ENCODE results near the gene GLYATL1B.
"Not testable (repeated sequence)": the region's sequence is repeated elsewhere in the genome, so short reads cannot be mapped to it uniquely, and the experiment has no call there.

The GLYATL1B gene, protein sequence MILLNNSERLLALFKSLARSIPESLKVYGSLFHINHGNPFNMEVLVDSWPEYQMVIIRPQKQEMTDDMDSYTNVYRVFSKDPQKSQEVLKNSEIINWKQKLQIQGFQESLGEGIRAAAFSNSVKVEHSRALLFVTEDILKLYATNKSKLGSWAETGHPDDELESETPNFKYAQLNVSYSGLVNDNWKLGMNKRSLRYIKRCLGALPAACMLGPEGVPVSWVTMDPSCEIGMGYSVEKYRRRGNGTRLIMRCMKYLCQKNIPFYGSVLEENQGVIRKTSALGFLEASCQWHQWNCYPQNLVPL

DNA sequence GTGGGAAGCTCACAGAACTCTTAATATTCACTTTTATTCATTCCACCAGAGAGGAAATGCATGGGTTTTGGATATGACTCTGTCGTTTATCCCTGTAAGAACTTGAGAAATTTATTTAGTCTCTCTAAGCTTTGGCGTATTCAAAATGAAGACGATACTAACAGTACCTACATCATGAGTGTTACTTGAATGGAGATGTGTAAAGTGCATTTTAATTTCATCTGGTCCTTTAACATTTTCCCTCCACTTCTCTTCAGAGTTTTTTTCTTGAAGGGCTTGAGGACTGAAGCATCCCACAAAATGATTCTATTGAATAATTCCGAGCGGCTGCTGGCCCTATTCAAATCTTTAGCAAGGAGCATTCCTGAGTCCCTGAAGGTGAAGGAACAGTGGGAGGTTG lies at the start of gene GLYATL1B:
Gene GLYATL1B (plus strand): TSS at position 301 of the 400 bp plus-strand sequence. CDS start 0 bp downstream, at position 301.
- not testable (repeated sequence) for DNase-seq (ENCODE audit: low read depth); H3K4me3 ChIP-seq (ENCODE audit: low read length); H3K36me3 ChIP-seq (ENCODE audit: control insufficient read depth, insufficient read depth, low read length, severe bottlenecking); H3K4me1 ChIP-seq (ENCODE audit: control insufficient read depth, insufficient read depth, low read length); H3K9me3 ChIP-seq (ENCODE audit: control insufficient read depth, low read length); H3K27me3 ChIP-seq (replicated peaks; ENCODE audit: control insufficient read depth, insufficient read depth, low read length); H3K9ac ChIP-seq (ENCODE audit: low read length)

DNA sequence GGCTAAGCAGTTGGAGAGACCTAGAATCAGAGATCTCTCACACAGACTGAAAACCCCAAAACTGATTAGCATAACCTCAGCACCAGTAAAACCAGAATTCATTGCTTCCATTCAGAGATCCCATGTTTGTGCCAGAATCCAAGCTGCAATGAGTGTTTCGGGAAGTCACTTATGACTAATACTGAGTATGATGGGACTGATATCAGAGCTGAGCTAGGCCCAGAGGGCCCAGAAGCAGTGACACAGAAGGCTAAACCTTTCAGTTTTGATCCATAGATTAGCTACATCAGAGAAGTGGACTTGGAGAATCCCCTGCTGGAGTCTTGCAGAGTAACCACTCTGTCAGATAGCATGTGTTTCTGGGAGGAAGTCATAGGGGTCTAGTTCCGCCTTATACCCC lies 49.6 kb upstream of the GLYATL1B start:
- not testable (repeated sequence) for H3K36me3 ChIP-seq (ENCODE audit: control insufficient read depth, insufficient read depth, low read length, severe bottlenecking); H3K4me3 ChIP-seq (ENCODE audit: low read length); H3K9ac ChIP-seq (ENCODE audit: low read length); H3K27me3 ChIP-seq (replicated peaks; ENCODE audit: control insufficient read depth, insufficient read depth, low read length); H3K4me1 ChIP-seq (ENCODE audit: control insufficient read depth, insufficient read depth, low read length); H3K9me3 ChIP-seq (ENCODE audit: control insufficient read depth, low read length); DNase-seq (ENCODE audit: low read depth)

DNA sequence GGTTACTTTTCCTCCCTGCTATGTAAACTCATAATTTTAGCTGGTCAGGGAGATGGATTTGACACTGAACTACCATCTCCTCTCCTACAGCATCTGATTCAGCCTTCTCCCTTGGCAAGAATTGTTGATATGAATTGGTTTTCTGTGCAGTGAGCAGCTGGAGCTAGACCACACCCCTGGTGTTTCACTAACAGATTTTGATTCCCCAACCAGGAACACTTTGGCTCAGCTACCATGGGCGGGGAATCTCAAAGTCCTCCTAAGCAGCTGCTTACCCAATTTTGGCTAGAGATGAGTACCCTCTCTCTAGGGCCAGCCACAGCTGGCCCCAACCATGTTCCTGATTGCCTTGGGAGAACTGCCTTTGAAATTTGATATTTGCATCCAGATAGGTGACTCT lies 48.7 kb upstream of the GLYATL1B start:
- not testable (repeated sequence) for DNase-seq (ENCODE audit: low read depth); H3K9me3 ChIP-seq (ENCODE audit: control insufficient read depth, low read length); H3K4me1 ChIP-seq (ENCODE audit: control insufficient read depth, insufficient read depth, low read length); H3K27me3 ChIP-seq (replicated peaks; ENCODE audit: control insufficient read depth, insufficient read depth, low read length); H3K4me3 ChIP-seq (ENCODE audit: low read length); H3K9ac ChIP-seq (ENCODE audit: low read length); H3K36me3 ChIP-seq (ENCODE audit: control insufficient read depth, insufficient read depth, low read length, severe bottlenecking)

DNA sequence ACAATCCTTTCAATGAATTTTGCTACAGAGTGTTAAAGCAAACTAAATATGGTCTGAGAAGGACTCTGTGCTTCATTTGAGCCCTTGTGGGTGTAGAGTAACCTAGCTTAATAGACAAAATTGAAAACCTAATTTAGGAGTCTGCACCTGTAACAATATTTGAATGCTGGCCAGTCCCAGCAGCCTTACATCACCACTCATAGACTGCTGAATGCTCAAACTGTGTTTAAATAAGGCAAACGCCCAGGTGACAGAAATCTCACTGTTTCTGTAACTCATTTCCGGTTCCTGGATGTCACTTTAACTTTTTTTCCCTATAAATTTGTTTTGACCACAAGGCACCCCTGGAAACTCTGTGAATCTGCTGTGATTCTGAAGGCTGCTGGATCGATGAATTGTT lies 45.5 kb upstream of the GLYATL1B start:
- Histone ChIP-seq H3K36me3 (ENCODE audit: control insufficient read depth, insufficient read depth, low read length, severe bottlenecking) (no peaks in the 10 kb centered on the region), H3K27me3 (replicated peaks; ENCODE audit: control insufficient read depth, insufficient read depth, low read length) (no peaks in the 10 kb centered on the region), H3K4me1 (ENCODE audit: control insufficient read depth, insufficient read depth, low read length) (no peaks in the 10 kb centered on the region), H3K4me3 (ENCODE audit: low read length) (no peak overlapping the region), H3K9ac (ENCODE audit: low read length) (no peak overlapping the region), H3K9me3 (ENCODE audit: control insufficient read depth, low read length) (no peaks in the 10 kb centered on the region)
- no peak for DNase-seq (ENCODE audit: low read depth)

DNA sequence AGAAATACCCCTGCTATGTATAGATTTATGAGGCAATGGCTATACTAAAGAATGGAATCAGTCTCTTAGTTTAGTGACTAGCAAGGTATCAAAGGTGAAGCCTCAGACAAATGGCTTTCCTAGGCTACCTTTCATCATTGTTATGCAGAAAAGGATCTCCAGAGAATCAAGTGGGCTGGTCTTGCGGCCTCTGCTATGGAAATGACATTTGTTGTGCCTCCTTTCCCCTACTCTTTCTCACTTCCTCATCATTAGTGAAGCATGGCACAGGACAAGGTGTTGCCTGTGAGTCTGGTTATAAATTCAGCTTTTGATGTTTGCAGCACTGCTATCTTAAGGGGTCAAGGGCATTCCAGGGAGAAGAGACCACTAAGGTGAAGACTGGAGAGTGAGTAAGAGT lies 34.7 kb upstream of the GLYATL1B start:
- H3K36me3 ChIP-seq (ENCODE audit: control insufficient read depth, insufficient read depth, low read length, severe bottlenecking); H3K9me3 ChIP-seq (ENCODE audit: control insufficient read depth, low read length); H3K27me3 ChIP-seq (replicated peaks; ENCODE audit: control insufficient read depth, insufficient read depth, low read length); H3K9ac ChIP-seq (ENCODE audit: low read length); H3K4me1 ChIP-seq (ENCODE audit: control insufficient read depth, insufficient read depth, low read length); H3K4me3 ChIP-seq (ENCODE audit: low read length); DNase-seq (ENCODE audit: low read depth): not testable (repeated sequence)

DNA sequence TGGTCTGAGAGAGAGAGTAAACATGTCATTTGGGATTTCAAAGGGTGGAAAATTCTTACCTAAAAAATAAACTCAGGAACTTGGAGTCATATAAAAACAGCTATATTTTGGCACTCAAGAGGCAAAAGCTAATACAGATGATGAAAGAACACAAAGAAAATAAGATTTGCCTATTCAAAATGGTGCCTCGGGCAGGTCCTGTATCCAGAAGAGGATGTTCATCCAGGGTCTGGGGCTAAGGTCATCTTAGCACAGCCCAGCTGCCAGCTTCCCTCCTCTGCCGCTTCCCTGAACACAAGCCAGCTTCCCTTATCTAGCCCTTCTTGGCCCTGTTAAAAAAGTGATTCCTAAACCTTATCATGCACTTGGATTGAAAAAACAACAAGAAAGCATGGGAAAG lies 33.8 kb upstream of the GLYATL1B start:
- H3K4me3 ChIP-seq (ENCODE audit: low read length) = not testable (repeated sequence)

DNA sequence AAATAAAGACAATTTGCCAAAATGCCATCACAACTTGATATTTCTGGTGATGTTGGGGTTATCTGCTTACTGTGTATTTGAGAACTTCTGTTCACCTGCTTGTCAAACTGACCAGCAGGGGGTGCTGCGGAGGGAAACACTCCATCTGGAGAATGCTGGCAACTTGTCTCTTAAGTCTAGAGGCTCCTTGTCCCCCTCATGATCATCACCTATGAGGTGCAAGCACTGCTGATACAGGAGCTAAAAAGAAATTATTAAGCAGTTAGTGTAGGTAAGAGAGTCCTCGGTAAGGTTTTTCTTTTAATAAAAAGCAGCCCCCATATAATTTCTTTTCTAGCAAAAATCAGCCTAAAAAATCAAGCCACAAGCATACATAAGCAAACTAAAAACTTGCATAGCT lies 32.7 kb upstream of the GLYATL1B start:
- H3K9ac ChIP-seq (ENCODE audit: low read length) = no peak overlapping the region
- H3K36me3 ChIP-seq (ENCODE audit: control insufficient read depth, insufficient read depth, low read length, severe bottlenecking) = no peaks in the 10 kb centered on the region
- no peak overlapping the region for H3K4me3 ChIP-seq (ENCODE audit: low read length)
- no peaks in the 10 kb centered on the region for H3K4me1 ChIP-seq (ENCODE audit: control insufficient read depth, insufficient read depth, low read length)
- DNase-seq (ENCODE audit: low read depth) = peak; percentile 72
- H3K27me3 ChIP-seq (replicated peaks; ENCODE audit: control insufficient read depth, insufficient read depth, low read length) = peaks cover 7% of the 10 kb centered on the region
- no peaks in the 10 kb centered on the region for H3K9me3 ChIP-seq (ENCODE audit: control insufficient read depth, low read length)

More for the DNA sequence above, 33.8 kb upstream of the GLYATL1B start:
- H3K9me3 ChIP-seq (ENCODE audit: control insufficient read depth, low read length); H3K4me1 ChIP-seq (ENCODE audit: control insufficient read depth, insufficient read depth, low read length); H3K9ac ChIP-seq (ENCODE audit: low read length); H3K36me3 ChIP-seq (ENCODE audit: control insufficient read depth, insufficient read depth, low read length, severe bottlenecking); DNase-seq (ENCODE audit: low read depth); H3K27me3 ChIP-seq (replicated peaks; ENCODE audit: control insufficient read depth, insufficient read depth, low read length): not testable (repeated sequence)

DNA sequence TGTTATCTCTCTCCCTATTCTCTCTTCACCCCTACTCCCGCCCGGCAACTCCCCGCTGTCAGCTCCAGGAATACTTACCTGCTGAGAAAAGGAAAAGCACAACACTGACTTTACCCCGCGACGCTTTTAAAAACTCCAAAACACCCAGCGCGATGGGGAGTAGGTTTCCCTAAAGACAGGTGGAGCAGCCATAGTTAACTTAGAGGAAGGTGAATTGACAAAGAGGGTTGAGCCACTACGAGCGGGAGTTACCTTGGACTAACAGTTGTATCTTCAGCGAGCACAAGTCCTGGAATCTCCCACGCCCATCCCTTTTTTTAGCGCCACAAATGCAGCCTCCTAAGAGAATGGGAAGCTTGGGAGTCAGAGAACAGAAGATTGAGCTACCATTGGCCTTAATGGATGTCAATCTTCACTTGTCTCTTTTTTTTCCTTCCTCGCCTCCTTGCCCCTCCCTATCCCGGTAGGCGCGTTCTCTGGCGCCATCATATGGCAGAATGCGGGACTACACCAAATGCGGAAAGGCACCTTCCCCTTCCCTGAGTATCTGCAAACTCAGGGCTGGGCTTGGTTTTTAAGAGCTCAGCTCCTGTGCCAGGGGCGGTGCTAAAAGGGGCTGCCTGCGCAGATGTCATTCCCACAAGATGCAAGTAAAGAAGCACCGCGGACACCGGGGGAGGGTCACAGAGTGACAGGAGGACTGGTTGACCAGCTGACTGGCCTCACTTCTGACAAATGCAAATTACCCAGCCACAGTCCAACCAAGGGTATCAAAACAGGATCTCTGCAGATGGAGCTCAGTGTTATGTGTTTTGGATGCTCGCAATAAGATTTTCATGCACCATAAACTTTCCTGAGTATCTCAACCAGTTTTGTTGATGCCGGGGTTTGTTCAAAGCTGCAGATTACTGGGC lies 27.7 kb upstream of the GLYATL1B start:
- H3K9me3 ChIP-seq (ENCODE audit: control insufficient read depth, low read length); H3K36me3 ChIP-seq (ENCODE audit: control insufficient read depth, insufficient read depth, low read length, severe bottlenecking); H3K9ac ChIP-seq (ENCODE audit: low read length): not testable (repeated sequence)
- peak overlapping the region; percentile 62 for H3K4me3 ChIP-seq (ENCODE audit: low read length)
- peaks cover 11% of the 10 kb centered on the region for H3K4me1 ChIP-seq (ENCODE audit: control insufficient read depth, insufficient read depth, low read length)
- peaks cover 25% of the 10 kb centered on the region for H3K27me3 ChIP-seq (replicated peaks; ENCODE audit: control insufficient read depth, insufficient read depth, low read length)
- DNase-seq (ENCODE audit: low read depth) = peak; percentile 57

DNA sequence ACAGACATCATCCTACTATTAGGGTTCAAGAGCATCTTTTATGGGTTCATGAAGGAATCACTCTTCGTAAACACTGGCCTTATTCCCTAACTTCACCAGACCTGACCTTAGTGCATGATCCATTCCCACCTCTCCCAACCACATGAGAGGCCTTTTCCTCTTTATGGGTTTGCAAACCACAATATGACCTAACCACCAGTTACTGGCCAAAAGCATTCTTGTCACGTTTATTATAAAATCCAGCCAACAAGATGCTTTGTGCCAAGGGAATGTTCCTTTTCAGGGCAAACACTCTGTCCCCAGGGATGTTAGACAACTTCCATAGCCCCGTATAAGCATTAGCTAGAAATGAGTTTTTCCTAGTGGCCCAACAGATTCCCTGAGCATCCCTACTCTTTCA lies 26.0 kb upstream of the GLYATL1B start:
- not testable (repeated sequence) for H3K9ac ChIP-seq (ENCODE audit: low read length); DNase-seq (ENCODE audit: low read depth); H3K9me3 ChIP-seq (ENCODE audit: control insufficient read depth, low read length); H3K4me3 ChIP-seq (ENCODE audit: low read length); H3K36me3 ChIP-seq (ENCODE audit: control insufficient read depth, insufficient read depth, low read length, severe bottlenecking)
- Histone ChIP-seq H3K4me1 (ENCODE audit: control insufficient read depth, insufficient read depth, low read length) (peaks cover 11% of the 10 kb centered on the region), H3K27me3 (replicated peaks; ENCODE audit: control insufficient read depth, insufficient read depth, low read length) (peaks cover 40% of the 10 kb centered on the region)

DNA sequence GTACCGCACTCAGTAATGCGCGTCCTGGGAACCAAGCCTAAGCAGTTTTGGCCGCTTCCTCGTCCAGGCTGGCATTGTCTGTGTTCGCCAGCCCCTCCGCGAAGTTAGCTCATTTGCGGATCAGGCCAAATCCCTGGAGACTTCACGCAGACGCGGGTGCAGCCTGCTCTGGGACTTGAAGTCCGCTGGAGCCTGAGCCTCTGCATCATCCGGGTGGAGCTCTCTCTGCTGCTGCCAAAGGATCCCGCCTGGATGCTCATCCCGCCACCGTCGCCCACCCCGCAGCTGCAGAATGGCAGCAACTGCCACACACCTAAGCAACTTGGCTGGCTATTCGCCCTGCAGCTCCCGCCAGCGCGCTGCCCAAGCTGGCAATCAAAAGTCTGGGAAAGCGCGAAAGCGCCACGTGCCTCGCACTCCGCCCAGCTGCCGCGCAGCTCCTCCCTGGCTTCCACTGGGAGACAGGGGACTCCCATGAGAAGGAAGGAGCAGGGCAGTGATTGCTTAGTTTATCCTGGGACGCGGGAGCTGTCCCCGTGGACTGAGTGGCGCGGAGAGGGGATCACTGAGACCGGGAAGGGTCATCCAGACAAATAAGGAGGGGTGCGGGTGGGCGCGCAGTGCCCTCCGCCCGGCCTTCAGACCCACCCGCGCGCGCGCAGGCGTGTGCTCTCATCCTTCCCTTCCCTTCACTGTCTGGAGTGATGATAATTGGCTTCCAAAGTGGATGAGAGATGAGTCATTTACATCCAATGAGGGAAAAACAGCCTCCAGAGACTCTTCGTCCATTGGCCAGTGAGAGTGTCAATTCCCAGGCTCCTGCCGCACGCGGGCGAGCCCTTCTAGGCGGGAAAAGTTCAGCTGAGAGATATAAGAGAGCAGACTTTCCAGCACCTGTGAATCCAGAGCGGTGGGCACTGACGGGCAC lies 23.2 kb upstream of the GLYATL1B start:
- peaks cover 11% of the 10 kb centered on the region for H3K4me1 ChIP-seq (ENCODE audit: control insufficient read depth, insufficient read depth, low read length)
- H3K9me3 ChIP-seq (ENCODE audit: control insufficient read depth, low read length) = no peaks in the 10 kb centered on the region
- no peaks in the 10 kb centered on the region for H3K36me3 ChIP-seq (ENCODE audit: control insufficient read depth, insufficient read depth, low read length, severe bottlenecking)
- no peak for DNase-seq (ENCODE audit: low read depth)
- peaks cover 52% of the 10 kb centered on the region for H3K27me3 ChIP-seq (replicated peaks; ENCODE audit: control insufficient read depth, insufficient read depth, low read length)
- H3K9ac ChIP-seq (ENCODE audit: low read length) = no peak overlapping the region
- H3K4me3 ChIP-seq (ENCODE audit: low read length) = no peak overlapping the region

All from adipocyte (in vitro differentiated cells).